GM18507 (cell line): ENCODE results near the gene CNDP1.

Source experiments
- DNase-seq: peaks from one replicate; pipeline ENCODE4 v3.0.0; 2011; ENCODE audit warnings: low read depth; ENCODE audit not compliant: insufficient read length; ENCODE audit errors: extremely low spot score
- FAIRE-seq: peaks from 2 replicates; lab custom pipeline; 2011; peaks lifted over from hg19 to GRCh38; lab: Jason Lieb, UNC

The CNDP1 gene

GRCh38 chr18:74505776-74506175, 28.5 kb upstream of the CNDP1 start:
- FAIRE-seq (no peak), DNase-seq (no peak)

- FAIRE-seq (no peak), DNase-seq (no peak)
These were observed 27.7 kb upstream of the CNDP1 start for GRCh38 chr18:74506448-74507084.

- DNase-seq (no peak), FAIRE-seq (no peak)
These were observed 27.0 kb upstream of the CNDP1 start for GRCh38 chr18:74507097-74507881.

DNA sequence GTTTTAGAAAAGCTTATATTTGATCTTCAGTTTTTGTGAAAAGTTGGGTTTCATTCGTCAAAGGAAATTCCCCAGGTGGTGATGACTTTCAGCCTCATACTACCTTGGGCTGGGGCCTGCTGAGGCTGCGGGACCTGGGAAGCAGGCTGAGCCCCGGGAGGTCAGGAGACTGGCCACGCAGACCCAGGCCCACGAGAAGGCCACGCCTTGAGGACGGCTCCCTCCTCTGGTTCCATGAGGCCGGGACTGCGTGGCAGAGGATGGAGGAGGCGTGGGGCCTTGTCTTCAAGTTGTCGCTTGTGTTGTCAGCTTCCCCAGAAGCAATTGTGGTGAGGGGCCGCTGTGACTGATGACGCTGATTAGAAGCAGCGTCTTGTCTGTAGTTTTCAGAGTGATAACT, 26.4 kb upstream of the CNDP1 start:
- DNase-seq (no peak), FAIRE-seq (no peak)

DNA sequence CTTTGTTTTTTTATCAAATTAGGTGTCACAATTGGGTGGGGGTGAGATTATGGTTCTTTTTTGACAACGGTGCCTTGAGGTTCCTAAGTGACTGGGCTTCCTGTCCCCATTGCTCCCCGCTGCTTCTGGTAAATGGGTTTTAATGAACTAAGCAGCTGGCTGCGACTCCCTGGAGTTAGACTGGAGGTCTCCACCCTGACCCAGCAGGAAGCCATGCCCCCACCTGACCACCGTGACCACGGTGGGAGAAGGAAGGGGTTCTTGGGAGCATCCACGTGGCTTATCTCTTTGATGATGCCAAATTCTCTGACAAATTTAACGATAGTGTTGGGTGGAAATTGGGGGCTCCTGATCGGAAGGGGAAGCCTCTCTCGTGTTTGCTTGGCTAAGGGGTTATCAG, 25.9 kb upstream of the CNDP1 start:
- FAIRE-seq (no peak), DNase-seq (no peak)

DNA sequence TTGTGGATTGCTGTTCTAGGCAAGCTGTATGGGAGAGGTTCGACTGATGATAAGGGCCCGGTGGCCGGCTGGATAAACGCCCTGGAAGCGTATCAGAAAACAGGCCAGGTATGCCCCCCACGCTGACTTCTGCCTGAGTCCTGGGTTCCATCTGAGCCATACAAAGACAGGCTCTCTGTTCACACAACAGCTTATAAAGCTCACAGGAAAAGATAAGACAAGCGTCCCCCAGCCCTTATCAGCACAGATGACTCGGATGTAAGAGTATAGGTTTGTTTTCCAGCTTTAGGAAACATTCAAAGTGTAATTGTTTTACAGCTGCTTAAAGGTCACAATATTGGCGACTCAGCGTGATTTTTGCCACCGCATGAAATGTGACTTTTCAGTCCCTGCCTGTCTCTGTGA, 25.5 kb upstream of the CNDP1 start:
- FAIRE-seq (no peak), DNase-seq (no peak)

DNA sequence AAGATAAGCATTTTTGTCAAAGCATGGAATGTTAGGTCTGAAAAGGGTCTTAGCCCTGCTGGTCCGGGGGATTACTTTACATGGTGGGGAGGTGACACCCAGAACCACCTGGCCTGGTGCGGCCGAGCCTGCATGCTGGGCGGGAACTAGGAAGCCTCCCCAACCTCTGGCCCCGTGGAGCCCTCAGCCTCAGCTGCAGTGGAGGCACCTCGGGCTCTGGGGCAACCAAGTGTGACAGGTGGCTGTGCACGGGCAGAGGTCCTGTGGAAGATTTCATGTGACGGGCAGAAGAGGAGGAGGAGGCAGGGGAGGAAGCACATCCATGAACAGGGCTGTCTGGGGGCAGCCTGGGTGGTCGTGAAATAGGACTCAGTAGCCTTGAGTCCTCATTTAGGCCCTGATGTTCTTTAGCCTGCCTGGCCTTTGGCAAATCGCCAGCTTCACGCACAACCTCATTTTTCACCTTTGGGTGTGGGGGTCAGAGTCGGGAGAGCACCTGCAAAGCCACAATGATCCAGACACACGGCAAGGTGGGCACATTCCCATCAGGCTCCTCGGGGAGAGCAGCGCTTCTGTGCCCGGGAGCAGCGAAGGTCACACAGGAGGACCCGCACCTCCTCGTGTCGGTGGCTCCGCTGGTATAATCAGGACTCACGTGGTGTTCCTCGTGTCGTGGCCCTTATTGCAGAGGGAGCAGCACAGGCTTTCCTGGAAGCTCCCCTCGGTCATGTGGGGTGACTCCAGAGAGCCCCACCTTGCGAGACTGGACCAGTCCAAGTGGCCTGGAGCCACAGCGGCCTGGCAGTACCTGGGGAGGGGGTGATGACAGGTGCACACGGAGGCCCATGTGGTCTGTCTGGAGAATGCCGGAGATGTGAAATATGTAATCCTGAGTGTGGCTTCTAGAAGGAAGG, 24.2 kb upstream of the CNDP1 start:
- FAIRE-seq (no peak), DNase-seq (no peak)

DNA sequence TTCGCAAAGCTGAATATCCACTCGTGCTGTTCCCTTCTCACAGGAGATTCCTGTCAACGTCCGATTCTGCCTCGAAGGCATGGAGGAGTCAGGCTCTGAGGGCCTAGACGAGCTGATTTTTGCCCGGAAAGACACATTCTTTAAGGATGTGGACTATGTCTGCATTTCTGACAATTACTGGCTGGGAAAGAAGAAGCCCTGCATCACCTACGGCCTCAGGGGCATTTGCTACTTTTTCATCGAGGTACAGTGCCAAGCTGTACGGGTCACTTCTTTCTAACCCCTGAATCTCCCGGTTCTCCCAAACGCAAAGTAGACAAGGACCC, 23.6 kb upstream of the CNDP1 start:
- no peak for FAIRE-seq
- no peak for DNase-seq

GRCh38 chr18:74511823-74512222, 22.5 kb upstream of the CNDP1 start:
- no peak for FAIRE-seq
- DNase-seq, result no peak

- FAIRE-seq (no peak), DNase-seq (no peak)
These were observed 21.8 kb upstream of the CNDP1 start for GRCh38 chr18:74512321-74513053.

- FAIRE-seq (no peak), DNase-seq (no peak)
These were observed 21.0 kb upstream of the CNDP1 start for GRCh38 chr18:74513149-74513882.

DNA sequence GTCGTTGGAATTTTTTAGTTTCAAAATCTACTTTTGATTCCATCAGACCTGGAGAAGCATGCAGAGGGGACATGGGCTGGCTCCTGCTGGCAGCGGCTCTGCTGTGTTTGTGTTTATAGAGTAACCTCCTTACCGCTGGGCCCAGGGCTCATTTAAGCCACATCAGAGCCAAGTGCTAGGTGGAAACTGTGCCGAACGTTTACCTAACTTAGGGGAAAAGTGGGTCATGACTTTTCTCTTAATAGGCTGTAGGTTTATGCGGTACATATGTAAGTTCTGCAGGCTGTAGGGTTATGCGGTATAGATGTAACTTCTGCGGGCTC, 20.5 kb upstream of the CNDP1 start:
- FAIRE-seq, result no peak
- DNase-seq, result no peak

GRCh38 chr18:74514860-74515495, 19.3 kb upstream of the CNDP1 start:
- FAIRE-seq (no peak), DNase-seq (no peak)

GRCh38 chr18:74515620-74516231, 18.6 kb upstream of the CNDP1 start:
- FAIRE-seq, result no peak
- no peak for DNase-seq

DNA sequence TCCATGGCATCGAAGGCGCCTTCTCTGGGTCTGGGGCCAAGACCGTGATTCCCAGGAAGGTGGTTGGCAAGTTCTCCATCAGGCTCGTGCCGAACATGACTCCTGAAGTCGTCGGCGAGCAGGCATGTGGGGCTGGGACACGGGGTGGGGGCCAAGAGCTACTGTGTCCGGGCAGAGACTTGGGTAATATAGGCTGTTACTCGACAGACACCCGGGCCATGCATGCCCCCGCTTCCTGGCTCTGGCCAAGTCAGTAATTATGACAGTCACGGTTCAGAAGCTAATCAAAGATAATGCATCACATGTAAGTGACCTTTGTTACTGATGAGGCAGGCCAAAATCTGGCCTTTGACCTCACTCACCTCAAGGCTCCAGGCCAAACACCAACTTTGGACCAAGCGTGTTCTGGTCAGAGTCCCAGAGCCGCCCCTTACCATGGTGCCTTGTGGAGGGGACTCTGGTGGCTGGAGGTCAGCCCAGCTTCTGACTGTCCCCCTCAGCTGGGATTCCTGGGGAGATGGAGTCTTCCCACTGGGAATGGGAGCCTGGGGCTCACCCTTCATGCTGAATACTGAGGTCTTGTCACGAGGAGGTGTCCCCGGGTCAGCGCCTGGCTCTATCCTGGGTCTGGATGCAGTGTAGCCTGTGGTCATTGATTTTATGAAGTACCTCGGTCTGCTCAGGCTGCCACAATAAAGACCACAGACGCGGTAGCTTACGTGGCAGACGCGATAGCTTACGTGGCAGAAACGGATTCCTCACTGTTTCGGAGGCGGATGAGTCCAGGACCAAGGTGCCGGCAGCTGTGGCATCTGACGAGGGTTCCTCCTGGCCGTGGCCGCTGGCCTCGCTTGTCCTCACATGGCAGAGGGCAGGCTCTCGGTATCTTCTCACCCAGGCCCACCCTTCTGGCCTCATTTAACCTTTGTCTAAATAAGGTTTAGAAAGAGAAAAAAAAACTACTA, 17.7 kb upstream of the CNDP1 start:
- FAIRE-seq (no peak), DNase-seq (no peak)

GRCh38 chr18:74517236-74517630, 17.1 kb upstream of the CNDP1 start:
- DNase-seq (no peak), FAIRE-seq (no peak)

- FAIRE-seq (no peak), DNase-seq (no peak)
These were observed 15.6 kb upstream of the CNDP1 start for GRCh38 chr18:74518456-74519295.
